Calu3 (cell line): ENCODE measurements around the gene MT1H. TPM values are rescaled to one million over a fixed set of nuclear protein-coding genes. Genes with fewer than 3 reads are reported as not detected.

Experiments
- BruUV-seq: library from RNA; stranded (reverse); fragments of 400-500 nt; replicated peaks from 2 replicates; lab custom pipeline; 2021; lab: Mats Ljungman, UMichigan
- CTCF ChIA-PET: fragments of 300-600 bp; sonication (Branson Sonifier 250); formaldehyde crosslinking; loops from one replicate; lab custom pipeline; 2022; ENCODE audit warnings: antibody characterized with exemption; lab: Charles Lee
- DNase-seq: peaks from one replicate; pipeline ENCODE4 v3.0.0; 2022
- H3K27ac Mint-ChIP-seq: one replicate; pipeline ENCODE4 v1.8.0; 2022; ENCODE audit warnings: mixed read lengths; ENCODE audit not compliant: unreplicated experiment
- H3K27me3 Mint-ChIP-seq: one replicate; pipeline ENCODE4 v1.8.0; 2022; ENCODE audit warnings: mixed read lengths; ENCODE audit not compliant: unreplicated experiment
- H3K36me3 Mint-ChIP-seq: one replicate; pipeline ENCODE4 v1.8.0; 2022; ENCODE audit warnings: mild to moderate bottlenecking, moderate library complexity, mixed read lengths; ENCODE audit not compliant: insufficient read depth, unreplicated experiment
- H3K4me1 Mint-ChIP-seq: one replicate; pipeline ENCODE4 v1.8.0; 2022; ENCODE audit warnings: mild to moderate bottlenecking, low read depth, mixed read lengths; ENCODE audit not compliant: unreplicated experiment
- H3K4me3 Mint-ChIP-seq: one replicate; pipeline ENCODE4 v1.8.0; 2022; ENCODE audit warnings: mild to moderate bottlenecking, low read depth, moderate library complexity, mixed read lengths; ENCODE audit not compliant: unreplicated experiment
- H3K9me3 Mint-ChIP-seq: one replicate; pipeline ENCODE4 v1.8.0; 2022; ENCODE audit warnings: low read depth, mixed read lengths; ENCODE audit not compliant: unreplicated experiment
- intact Hi-C: fragments of 100-400 bp; cut with micrococcal nuclease; formaldehyde crosslinking; loops from one replicate; pipeline ENCODE4 v1.10.0; 2022; ENCODE audit not compliant: unreplicated experiment
- total RNA-seq: library from RNA; stranded (reverse); gene quantifications from 2 replicates; pipeline ENCODE4 v1.2.3, GENCODE V29; 2022
- TF ChIP-seq, protein P1 (sequence below): fragments of 200-600 bp; IDR thresholded peaks from one replicate; pipeline ENCODE4 v1.8.0; 2022; ENCODE audit warnings: antibody characterized with exemption; ENCODE audit not compliant: unreplicated experiment

Gene MT1H
- total RNA-seq, 1 experiment from 2014 or later = not detected

DNA sequence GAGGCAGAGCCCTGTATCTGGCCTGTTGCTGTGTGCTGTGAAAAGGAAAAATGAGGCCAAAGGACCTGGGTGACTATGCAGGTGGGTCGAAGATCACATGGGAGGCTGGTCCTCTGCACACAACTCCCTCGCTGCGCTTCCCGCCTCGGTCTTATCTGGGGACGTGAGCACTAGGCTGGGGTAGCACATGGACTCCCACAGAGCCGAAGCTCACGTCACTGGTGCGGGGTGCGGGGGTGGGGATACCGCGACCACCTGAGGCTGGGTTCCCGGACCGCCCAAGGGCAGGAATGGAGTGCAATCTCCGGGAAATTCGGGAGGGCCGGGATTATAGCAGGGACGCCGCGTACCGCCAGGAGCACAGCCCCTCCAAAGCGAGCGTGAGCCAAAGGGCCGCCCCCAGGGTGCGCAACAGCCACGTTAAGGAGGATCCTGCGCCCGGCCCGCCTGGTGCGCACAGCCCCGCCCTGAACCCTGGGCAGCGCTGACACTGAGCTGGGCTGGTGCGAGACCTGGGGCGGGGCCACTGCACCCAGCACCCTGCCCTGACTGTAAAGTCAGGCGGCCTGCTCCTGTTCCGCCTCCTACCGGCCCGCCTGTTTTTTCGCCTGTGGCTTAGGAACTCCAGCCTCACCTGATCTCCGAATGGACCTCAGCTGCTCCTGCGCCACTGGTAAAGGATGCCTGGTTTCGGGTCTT lies 26.4 kb upstream of the MT1H start:
- TF ChIP-seq, protein P1, sequence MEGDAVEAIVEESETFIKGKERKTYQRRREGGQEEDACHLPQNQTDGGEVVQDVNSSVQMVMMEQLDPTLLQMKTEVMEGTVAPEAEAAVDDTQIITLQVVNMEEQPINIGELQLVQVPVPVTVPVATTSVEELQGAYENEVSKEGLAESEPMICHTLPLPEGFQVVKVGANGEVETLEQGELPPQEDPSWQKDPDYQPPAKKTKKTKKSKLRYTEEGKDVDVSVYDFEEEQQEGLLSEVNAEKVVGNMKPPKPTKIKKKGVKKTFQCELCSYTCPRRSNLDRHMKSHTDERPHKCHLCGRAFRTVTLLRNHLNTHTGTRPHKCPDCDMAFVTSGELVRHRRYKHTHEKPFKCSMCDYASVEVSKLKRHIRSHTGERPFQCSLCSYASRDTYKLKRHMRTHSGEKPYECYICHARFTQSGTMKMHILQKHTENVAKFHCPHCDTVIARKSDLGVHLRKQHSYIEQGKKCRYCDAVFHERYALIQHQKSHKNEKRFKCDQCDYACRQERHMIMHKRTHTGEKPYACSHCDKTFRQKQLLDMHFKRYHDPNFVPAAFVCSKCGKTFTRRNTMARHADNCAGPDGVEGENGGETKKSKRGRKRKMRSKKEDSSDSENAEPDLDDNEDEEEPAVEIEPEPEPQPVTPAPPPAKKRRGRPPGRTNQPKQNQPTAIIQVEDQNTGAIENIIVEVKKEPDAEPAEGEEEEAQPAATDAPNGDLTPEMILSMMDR = peak; percentile 70
- peaks cover 18% of the 10 kb centered on the region for H3K36me3 Mint-ChIP-seq
- peaks cover 99% of the 10 kb centered on the region for H3K27me3 Mint-ChIP-seq
- peaks cover 21% of the 10 kb centered on the region for H3K4me1 Mint-ChIP-seq
- H3K27ac Mint-ChIP-seq = peak overlapping the region; percentile 39
- intact Hi-C loops = loop anchor here (2.0 kb wide), 1 partner anchor 60 kb away; no protein-coding TSS in a partner anchor
- no peaks in the 10 kb centered on the region for H3K9me3 Mint-ChIP-seq
- peak; percentile 86 for DNase-seq
- CTCF ChIA-PET = interaction anchor here (0.7 to 2.2 kb wide), 6 partner anchors 34 to 59 kb away, joined by 3 to 19 read pairs (median 10); partner anchors contain the start of gene MT2A
- no TSS peak for BruUV-seq
- peak overlapping the region; percentile 60 for H3K4me3 Mint-ChIP-seq

DNA sequence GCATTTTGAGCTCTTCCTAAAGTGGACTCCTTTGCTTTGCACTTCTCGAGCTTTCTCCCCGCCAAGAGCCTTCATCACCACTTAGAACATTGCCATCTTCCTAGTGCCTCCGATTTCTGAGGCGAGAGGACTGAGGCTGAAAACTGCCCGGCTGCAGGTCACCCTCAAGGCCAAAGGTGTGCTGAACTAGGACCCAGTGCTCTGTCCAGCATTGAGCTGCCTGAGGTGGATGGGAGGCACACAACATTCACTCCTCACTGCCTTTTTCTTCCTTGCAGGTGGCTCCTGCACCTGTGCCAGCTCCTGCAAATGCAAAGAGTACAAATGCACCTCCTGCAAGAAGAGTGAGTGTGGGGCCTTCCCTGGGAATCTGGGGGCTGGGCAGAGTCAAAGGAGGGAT lies 25.8 kb upstream of the MT1H start:
- CTCF ChIA-PET = interaction anchor here (0.7 to 2.2 kb wide), 6 partner anchors 35 to 59 kb away, joined by 3 to 19 read pairs (median 10); partner anchors contain the start of gene MT2A
- Mint-ChIP-seq H3K36me3 (peaks cover 12% of the 10 kb centered on the region), H3K9me3 (no peaks in the 10 kb centered on the region), H3K27ac (peak overlapping the region; percentile 39), H3K4me3 (peak overlapping the region; percentile 60), H3K4me1 (peaks cover 21% of the 10 kb centered on the region), H3K27me3 (peaks cover 99% of the 10 kb centered on the region)
- DNase-seq = no peak
- no TSS peak for BruUV-seq
- TF ChIP-seq, protein P1 = no peak
- intact Hi-C loops = loop anchor here (2.0 kb wide), 1 partner anchor 59 kb away; no protein-coding TSS in a partner anchor

DNA sequence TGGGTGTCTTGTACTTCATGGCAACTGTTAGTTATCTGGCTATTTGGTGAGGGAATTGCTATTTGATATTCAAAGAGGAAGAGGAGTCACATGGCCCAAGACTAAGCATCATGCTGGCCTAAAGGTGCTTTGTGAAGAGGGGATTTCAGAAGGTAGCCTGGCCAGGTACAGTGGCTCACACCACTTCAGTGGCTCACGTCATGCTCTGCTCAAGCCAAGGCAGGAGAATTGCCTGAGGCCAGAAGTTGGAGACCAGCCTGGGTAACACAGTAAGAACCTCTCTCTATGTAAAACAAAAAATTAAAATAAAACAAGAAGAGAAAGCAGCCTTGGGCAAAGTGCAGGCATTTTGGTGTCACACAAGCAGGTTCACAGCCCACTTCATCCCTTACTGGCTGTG lies 24.3 kb upstream of the MT1H start:
- DNase-seq = no peak
- CTCF ChIA-PET = no interaction called here
- Mint-ChIP-seq H3K4me1 (peaks cover 21% of the 10 kb centered on the region), H3K9me3 (no peaks in the 10 kb centered on the region), H3K36me3 (peaks cover 11% of the 10 kb centered on the region), H3K27me3 (peaks cover 92% of the 10 kb centered on the region), H3K4me3 (no peak overlapping the region), H3K27ac (no peak overlapping the region)
- no TSS peak for BruUV-seq
- intact Hi-C loops = no loop called here
- TF ChIP-seq, protein P1 = no peak

DNA sequence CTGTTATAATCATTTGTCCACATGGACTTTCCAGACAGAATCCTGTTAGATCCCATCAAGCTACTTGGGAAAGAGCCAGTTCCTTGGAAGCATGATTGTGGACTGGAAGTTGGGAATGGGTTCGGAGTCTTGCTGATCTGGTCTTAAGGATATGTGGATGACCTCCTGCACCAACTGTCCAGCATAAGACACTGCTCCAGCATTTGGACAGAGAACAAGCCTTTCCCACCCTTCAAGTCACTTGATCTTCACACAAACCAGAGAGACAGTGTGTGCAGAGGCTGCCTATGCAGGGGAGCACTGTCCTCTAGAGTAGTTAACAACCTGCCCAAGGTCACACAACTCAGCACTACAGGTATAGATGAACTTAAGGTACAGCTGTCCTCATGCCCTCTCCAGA lies 23.8 kb upstream of the MT1H start:
- Mint-ChIP-seq H3K4me1 (peaks cover 21% of the 10 kb centered on the region), H3K36me3 (peaks cover 11% of the 10 kb centered on the region), H3K9me3 (no peaks in the 10 kb centered on the region), H3K27ac (no peak overlapping the region), H3K27me3 (peaks cover 88% of the 10 kb centered on the region), H3K4me3 (no peak overlapping the region)
- no TSS peak for BruUV-seq
- no peak for DNase-seq
- CTCF ChIA-PET = no interaction called here
- TF ChIP-seq, protein P1 = no peak
- intact Hi-C loops = no loop called here
